Measurements from ENCODE around the gene TESK2.

TESK2 gene

DNA sequence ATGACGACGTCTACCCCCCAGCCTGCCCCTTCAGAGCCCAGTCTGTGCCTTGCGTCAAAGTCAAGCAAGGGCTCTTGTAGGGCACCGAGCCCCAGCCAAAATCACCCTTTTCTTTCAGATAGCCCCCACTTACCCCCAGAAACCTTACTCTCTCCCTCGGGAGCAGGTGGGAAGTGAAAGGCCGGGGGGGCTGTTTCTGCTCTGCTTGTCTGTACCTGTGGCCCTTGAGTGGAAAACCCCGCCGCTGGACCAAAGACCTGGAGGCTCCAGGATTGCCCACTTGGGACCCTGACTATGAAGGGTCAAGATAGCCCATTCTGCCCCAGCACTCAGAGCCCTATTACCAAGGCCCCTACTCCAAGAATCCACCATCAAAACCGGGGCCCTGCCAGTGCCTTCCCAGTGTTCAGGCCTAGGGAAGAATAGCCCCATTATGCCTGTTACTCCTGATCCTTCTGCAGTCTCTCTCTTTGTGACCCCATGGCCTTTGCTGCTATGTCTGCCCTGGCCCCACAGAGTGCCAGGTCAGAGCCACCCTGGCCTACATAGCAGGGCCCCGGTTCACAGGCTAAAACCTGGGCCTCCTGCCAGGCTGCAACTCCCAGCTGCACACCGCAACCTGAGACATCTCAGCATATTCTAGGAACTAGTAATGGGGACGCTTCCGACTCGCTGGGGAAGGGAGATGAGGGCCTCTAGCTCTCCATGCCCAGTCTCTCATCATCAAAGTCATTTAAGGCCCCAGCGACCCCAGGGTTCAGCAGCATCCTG is 186.5 kb downstream of the TESK2 start:
- DNase-seq (ENCODE audit: low read depth in 3 of 3), result no peak

DNA sequence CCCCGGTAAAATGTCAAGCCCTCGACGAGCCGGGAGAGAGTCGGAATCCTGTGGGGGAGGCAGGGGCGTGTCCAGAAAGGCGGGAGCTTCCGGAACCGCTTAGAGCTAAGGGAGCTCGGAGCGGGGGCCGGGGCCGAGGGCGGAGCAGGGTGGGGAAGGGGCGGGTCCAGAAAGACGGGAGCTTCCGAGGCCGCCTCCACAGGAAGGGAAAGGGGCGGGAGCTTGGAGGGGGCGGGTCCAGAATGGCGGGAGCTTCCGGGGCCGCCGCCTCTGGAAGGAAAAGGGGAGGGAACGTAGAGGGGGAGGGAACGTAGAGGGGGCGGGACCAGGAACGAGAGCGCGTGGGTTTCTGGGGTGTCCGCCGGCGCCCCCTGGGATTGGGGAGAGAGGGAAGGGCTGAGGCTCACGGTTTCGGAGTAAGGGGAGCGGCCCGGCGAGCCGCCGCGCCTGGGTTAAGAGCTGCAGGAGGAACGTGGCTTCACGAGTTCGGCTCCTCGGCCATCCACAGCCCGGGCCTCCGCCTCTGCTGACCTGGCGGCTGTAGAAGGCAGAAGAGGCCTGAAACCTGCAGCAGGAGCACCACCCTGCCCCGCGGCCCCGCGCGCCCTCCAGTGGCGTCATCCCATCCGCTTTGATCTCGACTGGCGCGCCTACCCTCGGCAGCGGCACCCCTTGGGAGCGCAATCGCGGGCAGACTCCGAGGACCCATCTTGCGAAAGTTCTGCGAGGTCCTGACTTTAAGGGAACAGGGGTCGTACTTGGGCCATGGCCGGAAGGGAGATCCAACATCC is 187.2 kb downstream of the TESK2 start:
- DNase-seq (ENCODE audit: low read depth in 3 of 3), result peak; percentile 97 to 99 (median 99)

DNA sequence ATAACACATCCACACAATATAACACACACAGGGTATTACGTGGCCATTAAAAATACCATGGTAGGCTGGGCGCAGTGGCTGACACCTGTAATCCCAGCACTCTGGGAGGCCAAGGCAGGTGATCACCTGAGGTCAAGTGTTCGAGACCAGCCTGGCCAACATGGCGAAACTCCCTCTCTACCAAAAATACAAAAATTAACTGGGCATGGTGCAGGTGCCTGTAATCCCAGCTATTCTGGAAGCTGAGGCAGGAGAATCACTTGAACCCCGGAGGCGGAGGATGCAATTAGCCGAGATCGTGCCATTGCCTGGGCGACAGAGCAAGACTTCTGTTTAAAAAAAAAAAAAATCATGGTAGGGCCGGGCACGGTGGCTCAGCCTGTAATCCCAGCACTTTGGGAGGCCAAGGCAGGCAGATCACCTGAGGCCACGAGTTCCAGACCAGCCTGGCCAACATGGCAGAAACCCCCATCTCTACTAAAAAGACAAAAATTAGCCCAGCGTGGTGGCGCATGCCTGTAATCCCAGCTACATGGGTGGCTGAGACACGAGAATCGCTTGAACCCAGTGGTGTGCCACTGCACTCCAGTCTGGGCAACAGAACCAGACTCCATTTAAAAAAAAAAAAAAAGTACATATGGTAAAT is 188.3 kb downstream of the TESK2 start:
- no peak for DNase-seq (ENCODE audit: low read depth in 3 of 3)

DNA sequence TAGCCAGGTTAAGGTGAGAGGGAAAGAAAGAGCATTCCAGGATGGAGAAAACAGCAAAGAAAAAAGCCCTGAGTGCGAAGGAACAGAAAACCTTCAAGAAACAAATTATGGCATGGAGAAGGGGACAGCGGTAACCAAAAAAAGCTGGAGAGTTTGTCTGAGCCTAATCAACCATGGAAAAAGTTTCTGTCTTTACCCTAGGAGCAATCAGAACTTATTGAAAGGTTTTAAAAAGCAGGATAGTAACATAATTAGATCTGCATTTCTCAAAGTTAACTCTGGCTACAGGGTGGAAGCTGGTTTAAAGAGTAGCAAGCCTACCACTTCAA is 190.3 kb downstream of the TESK2 start:
- DNase-seq (ENCODE audit: low read depth in 3 of 3), result no peak

DNA sequence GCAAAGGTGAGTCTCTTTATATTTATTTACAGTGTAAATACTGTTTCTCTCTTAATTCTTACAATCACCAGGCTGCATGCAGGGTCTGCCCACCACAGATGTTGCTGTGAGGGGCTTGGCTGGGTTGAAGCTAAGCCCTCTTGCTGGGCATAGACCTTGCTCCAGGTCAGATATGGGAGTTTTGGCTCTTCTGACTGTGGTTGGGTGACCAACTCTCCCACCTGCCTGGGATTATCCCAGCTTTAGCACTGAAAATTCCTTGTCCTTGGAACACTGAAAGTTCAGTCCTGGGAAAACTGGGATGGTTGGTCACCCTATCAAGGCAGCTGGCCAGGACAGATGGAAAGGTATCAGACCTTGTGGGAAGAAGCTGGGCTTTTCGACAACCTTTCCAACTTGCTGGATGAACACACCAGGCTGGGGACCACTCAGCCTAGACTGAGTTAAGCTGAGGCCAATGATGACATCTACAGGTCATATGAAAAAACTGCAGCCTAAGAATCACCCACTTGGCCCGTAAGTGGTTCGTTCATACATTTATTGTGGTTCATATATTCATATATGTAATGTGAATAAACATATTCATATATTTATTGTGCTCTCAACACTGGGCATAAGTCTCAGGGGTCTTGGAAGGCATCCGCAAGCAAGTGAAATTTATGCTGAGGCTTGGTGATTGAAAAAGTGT is 190.8 kb downstream of the TESK2 start:
- DNase-seq (ENCODE audit: low read depth in 3 of 3), result peak in 1 of 3 experiments; percentile 22

DNA sequence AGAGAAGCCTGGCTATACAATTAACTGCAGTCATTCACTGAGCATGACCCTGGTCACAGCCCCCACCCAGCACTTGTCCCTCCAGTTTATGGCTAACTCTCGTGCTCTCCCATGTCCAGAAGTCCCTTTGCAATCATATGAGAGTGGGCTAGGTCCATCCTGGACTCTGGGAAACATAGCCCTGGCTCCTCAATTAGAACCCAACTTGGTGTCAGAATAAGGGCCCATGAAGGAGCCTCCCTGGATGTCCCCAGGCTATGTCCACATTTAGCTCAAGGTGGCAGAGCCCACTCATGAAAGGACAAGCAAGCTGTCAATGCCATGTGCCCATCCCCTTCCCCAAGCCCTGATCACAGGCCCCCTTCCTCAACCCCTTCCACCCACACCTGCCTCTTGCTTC is 191.7 kb downstream of the TESK2 start:
- no peak for DNase-seq (ENCODE audit: low read depth in 3 of 3)

DNA sequence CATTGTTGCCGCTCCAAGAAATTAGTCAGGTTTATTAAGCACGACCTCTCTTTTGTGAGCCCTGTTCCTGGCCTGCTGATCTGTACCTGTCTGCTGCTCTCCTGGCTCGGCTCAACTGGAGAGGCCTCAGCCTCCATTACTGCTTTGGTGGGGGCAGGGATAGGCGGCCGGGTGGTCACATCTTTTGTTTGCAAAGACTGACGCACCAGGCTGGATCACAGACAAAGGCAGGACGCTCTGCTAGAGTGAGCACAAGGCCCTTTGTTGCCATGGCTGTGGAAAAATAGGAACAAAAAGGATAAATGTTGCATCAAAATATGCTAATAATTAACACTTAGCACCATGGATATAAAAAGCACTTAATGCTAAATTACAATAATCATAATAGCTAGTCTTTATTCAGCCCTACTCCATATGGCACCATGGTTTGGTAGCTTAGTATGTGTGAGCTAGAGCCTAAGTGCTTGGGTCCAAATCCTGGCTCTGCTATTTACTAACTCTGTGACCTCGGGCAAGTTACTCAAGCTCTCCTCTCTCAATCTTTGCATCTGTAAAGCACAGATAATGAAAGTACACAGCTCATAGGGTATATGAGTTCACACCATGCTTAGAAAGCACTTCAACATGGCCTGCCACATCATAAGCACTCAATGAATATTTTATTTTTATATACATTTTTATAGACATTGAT is 193.2 kb downstream of the TESK2 start:
- DNase-seq (ENCODE audit: low read depth in 3 of 3), result no peak
